Activated T-helper 2 cell treated with anti-CD3 and anti-CD28 coated beads, Interferon-gamma antibody, Interleukin-2, Interleukin-4, amounts not matched to agents 10 μg/mL and 5 μg/mL and 100 μg/mL, durations not matched to agents 14 hours and 24 hours and 36 hours (primary cell): ENCODE data around the gene FARP1. TPM values are rescaled to one million over a fixed set of nuclear protein-coding genes. Genes with fewer than 3 reads are reported as not detected.

Source experiments
- DNase-seq: peaks from one replicate; pipeline ENCODE4 v3.0.0; 2021; ENCODE audit warnings: low spot score
- H3K27ac Mint-ChIP-seq: one replicate; pipeline ENCODE4 v1.8.0; 2021; ENCODE audit warnings: mixed read lengths
- H3K27me3 Mint-ChIP-seq: one replicate; pipeline ENCODE4 v1.8.0; 2021; ENCODE audit warnings: low read depth, mixed read lengths
- H3K36me3 Mint-ChIP-seq: one replicate; pipeline ENCODE4 v1.8.0; 2021; ENCODE audit warnings: low read depth, mixed read lengths
- H3K4me1 Mint-ChIP-seq: one replicate; pipeline ENCODE4 v1.8.0; 2021; ENCODE audit warnings: low read depth, mixed read lengths
- H3K4me3 Mint-ChIP-seq: one replicate; pipeline ENCODE4 v1.8.0; 2021; ENCODE audit warnings: low read depth, mild to moderate bottlenecking, moderate library complexity, mixed read lengths
- H3K9me3 Mint-ChIP-seq: one replicate; pipeline ENCODE4 v1.8.0; 2021; ENCODE audit warnings: mixed read lengths
- intact Hi-C: fragments of 100-400 bp; cut with micrococcal nuclease; formaldehyde crosslinking; loops from one replicate; pipeline ENCODE4 v1.15.1; 2023
- total RNA-seq: library from RNA; stranded (reverse); gene quantifications from 2 replicates; pipeline ENCODE4 v1.2.3, GENCODE V29; 2022

The FARP1 gene
- total RNA-seq, 1 donor from 2014 or later, result 0.89 TPM

DNA sequence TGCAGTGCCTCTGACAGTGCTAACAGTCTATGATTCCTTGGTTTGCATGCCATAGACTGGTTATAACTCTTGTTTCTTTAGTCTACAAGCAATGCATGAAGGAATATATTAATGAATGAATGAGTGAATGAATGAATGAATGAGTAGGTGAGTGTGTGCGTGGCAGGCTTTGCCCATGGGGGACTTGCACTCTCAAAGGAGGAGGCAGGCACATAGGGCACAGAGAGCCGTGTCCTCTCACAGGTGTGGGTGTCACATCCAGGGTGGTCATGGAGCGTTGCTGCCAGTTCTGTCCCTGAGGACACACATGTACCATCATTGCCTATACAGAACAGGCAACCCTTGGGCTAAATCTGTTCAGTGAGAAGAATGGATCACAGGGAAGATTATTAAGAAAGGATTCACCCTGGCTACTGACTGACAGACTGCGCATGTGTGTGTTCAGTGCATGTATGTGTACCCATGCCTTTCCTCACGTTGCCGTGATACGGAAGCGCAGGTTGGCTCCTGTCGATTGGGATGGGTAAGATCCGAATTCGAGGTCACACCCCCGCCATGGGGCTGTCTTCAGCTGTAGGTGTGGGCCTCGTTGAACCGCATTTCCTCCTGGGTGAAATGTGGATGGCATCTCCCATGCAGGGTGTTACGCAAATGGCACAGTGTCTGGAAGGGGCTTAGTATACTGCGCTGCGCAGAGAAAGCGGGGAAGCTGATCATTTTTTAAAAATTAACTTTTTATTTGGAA is 272.6 kb downstream of the FARP1 start:
- H3K4me3 Mint-ChIP-seq, result no peak overlapping the region
- H3K9me3 Mint-ChIP-seq, result no peaks in the 10 kb centered on the region
- intact Hi-C loops, result no loop called here
- peaks cover 6% of the 10 kb centered on the region for H3K4me1 Mint-ChIP-seq
- H3K36me3 Mint-ChIP-seq, result no peaks in the 10 kb centered on the region
- no peak overlapping the region for H3K27ac Mint-ChIP-seq
- no peak for DNase-seq
- H3K27me3 Mint-ChIP-seq, result peaks cover 12% of the 10 kb centered on the region

DNA sequence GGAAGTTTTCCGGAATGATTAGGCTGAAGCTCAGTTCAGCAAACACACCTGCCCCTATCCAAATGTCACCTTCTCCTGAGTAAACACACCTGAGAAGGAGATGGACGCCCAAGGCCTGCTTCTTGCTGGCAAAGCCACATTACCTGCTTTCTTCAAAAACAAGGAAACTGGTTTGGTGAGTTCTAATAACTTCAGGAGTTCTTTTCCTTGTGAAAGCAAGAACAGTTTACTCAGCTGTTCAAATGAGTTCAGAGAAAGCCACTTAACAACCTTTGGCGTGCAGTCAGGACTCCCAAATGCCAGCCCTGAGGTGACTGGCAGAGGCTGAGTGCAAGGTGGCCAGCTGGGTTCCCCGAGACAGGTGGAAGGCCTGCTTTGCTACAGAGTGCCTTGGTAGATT is 273.5 kb downstream of the FARP1 start:
- H3K27ac Mint-ChIP-seq, result no peak overlapping the region
- intact Hi-C loops, result no loop called here
- H3K4me1 Mint-ChIP-seq, result peaks cover 6% of the 10 kb centered on the region
- H3K4me3 Mint-ChIP-seq, result no peak overlapping the region
- H3K36me3 Mint-ChIP-seq, result no peaks in the 10 kb centered on the region
- H3K27me3 Mint-ChIP-seq, result peaks cover 10% of the 10 kb centered on the region
- no peak for DNase-seq
- H3K9me3 Mint-ChIP-seq, result no peaks in the 10 kb centered on the region

DNA sequence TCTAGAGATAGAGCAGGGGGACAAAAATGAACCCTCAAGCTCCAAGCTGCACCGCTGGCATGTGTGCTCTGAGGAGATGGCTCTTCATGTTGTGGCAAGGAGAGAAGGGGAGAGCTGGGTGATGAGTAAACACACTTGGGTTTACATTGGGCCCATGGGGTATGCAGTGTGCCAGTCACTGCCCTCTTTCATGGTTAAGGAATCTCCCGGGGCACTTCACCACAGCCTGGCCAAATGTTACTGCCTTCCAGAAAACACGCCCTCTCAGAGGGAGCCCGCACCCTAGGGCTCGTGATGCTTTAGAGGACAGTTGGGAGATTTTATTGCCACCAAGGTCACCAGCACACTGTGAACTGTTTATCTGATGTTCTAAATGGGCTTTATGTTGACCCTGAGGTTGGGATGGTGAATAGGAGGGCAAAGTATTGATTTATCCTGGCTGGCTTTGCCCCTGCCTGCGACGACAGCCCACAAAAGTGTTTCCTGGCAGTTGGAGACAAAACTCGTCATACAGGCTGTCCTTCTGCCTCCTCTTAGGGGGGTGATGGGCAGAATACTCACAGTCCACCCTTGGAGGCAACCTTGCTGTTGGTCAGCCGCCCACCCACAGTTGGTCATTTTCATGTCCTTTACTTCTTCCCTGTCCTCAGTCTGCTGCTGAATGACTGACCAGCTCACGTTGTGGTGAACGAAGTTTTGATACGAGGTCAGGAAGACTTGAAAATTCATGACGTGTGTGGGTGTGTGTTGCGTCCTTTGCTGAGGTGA is 277.1 kb downstream of the FARP1 start:
- H3K27me3 Mint-ChIP-seq, result peaks cover 10% of the 10 kb centered on the region
- no peaks in the 10 kb centered on the region for H3K36me3 Mint-ChIP-seq
- no peaks in the 10 kb centered on the region for H3K9me3 Mint-ChIP-seq
- no peak for DNase-seq
- no peaks in the 10 kb centered on the region for H3K4me1 Mint-ChIP-seq
- no peak overlapping the region for H3K4me3 Mint-ChIP-seq
- intact Hi-C loops, result no loop called here
- H3K27ac Mint-ChIP-seq, result no peak overlapping the region

DNA sequence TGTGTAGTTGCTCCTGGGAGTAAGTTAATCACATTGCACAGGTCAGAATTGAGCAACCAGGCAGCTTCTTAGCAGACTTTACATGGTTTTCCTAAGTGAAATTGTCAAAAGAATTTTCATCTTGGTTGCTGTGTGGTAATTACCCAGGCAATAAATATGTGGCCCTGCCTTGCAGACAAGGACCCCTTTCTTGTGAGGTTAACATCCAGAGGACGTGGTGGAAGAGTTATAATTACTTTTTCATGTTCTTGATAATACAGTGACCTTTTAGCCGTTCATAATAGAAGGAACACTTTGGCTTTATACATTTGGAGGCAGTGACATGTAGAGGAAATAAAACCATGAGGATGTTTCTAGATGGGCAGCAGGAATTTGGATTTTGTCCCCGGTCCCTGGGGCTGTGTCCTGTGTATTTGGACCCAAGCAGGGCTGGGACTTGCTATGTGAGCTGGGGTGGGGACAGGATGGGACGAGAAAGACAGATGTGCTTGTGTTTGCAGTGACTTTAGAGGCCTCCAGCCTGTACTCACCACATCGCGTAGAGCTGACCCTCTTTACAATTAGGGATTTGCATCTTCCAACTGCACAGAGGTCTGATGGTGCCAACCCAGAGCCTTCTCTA is 277.8 kb downstream of the FARP1 start:
- H3K36me3 Mint-ChIP-seq, result no peaks in the 10 kb centered on the region
- no peaks in the 10 kb centered on the region for H3K9me3 Mint-ChIP-seq
- no peak overlapping the region for H3K4me3 Mint-ChIP-seq
- peaks cover 10% of the 10 kb centered on the region for H3K27me3 Mint-ChIP-seq
- H3K4me1 Mint-ChIP-seq, result no peaks in the 10 kb centered on the region
- DNase-seq, result no peak
- intact Hi-C loops, result no loop called here
- no peak overlapping the region for H3K27ac Mint-ChIP-seq

DNA sequence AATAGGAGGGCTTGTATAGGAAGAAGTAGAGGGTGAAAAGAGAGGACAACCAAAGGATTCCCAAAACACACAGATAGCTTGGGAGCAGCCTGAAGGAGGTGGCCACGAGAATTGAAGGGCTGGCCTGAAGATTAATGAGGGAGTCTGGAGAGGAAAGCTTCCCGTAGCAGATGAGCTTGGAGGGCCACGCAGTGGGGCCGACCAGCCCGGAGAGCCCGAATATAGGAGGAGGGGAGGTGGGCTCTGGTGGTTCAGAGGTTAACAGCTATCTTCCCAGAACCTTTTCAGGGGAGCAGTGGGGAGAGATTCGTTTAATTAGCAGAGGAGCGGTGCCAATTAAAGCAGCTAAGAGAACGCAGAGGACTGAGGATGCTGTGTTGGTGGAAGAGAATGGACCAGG is 279.2 kb downstream of the FARP1 start:
- H3K36me3 Mint-ChIP-seq, result no peaks in the 10 kb centered on the region
- no peaks in the 10 kb centered on the region for H3K9me3 Mint-ChIP-seq
- no peaks in the 10 kb centered on the region for H3K4me1 Mint-ChIP-seq
- H3K27ac Mint-ChIP-seq, result no peak overlapping the region
- H3K27me3 Mint-ChIP-seq, result peaks cover 15% of the 10 kb centered on the region
- no peak for DNase-seq
- H3K4me3 Mint-ChIP-seq, result no peak overlapping the region
- intact Hi-C loops, result no loop called here

DNA sequence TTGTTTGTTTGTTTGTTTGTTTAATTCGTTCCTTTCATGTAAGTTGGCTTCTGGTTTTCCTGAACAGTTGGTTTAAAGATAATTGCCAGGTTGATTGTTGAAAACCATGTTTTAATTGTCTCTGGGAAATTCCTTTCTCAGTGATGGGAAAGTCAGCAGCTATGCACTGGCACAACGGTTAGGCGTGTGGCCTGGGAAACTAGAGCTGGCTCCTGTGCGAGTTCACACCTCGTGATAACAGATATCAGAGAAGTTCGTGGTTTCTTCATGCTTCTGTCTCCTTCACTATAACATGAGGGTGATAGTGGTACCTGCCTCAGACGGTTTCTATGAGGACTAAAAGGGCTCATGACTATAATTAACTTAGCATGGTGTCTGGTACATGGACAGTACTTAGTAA is 280.5 kb downstream of the FARP1 start:
- no peaks in the 10 kb centered on the region for H3K4me1 Mint-ChIP-seq
- intact Hi-C loops, result no loop called here
- H3K27ac Mint-ChIP-seq, result no peak overlapping the region
- peaks cover 15% of the 10 kb centered on the region for H3K27me3 Mint-ChIP-seq
- H3K9me3 Mint-ChIP-seq, result no peaks in the 10 kb centered on the region
- H3K36me3 Mint-ChIP-seq, result no peaks in the 10 kb centered on the region
- no peak for DNase-seq
- no peak overlapping the region for H3K4me3 Mint-ChIP-seq

DNA sequence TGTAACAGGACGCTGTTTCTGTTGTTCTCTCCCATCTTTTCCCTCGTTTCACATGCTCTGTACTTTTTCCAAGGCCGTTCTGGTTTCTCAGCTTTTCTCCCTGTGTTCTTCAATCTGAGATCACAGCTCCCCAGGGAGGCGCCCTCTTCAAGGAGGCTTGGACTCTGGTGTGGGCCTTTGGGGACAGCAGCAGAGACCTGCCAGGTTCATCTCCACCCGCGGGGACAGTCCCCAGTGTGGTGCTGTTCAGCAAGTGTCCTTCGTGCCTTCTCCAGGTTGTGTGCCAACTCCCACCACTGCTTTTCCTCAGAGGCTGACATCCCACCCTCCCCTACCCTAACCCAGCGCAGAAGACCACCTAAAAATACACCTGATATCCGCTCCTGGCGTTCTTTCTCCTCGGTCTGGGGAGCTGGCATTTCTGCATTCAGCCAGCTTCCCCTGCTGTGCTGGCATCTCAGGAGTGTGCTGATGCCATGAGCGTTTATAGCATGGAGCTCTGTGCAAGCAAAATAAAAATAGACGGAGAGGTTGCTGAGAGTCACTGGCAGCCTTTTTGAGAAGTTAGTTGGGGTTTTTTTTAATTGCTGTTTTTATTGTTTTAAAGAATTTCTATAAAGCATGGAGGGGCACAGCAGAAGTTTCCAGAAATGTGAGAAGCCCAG is 284.6 kb downstream of the FARP1 start:
- Mint-ChIP-seq H3K27me3 (peaks cover 10% of the 10 kb centered on the region), H3K36me3 (no peaks in the 10 kb centered on the region), H3K27ac (no peak overlapping the region), H3K9me3 (no peaks in the 10 kb centered on the region), H3K4me1 (no peaks in the 10 kb centered on the region), H3K4me3 (no peak overlapping the region)
- DNase-seq, result no peak
- intact Hi-C loops, result no loop called here

DNA sequence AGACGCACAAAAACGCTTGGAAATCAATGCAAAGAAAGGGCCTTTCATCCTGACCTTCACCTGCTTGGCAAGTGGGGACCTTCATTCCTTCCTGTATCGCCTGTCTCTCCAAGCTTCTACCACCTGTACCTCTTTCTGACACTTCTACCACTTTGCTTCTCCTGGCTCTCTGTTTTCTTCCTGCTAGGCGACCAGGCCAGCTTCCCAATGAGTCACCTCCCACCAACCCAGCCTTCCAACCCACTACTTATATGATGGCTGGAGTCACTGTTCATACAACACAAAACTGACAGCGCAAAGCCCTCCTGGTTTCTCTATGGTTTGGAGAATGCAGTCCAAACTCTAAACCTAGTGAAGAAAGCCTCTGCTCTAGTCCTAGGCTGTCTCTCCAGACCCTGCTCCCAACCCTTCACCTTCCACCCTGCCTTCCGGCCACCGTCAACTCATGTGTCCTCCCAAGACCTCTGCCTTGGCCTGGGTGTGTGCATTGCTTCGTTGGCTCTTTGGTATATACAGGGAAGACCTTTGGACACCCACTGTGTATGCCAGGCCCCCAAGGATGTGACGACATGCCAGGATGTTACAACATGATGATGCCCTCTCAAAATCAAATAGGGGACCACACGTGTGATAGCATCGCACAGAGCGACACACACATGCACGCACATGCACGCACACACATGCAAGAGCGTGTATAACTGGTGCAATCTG is 285.5 kb downstream of the FARP1 start:
- Mint-ChIP-seq H3K27me3 (peaks cover 10% of the 10 kb centered on the region), H3K9me3 (no peaks in the 10 kb centered on the region), H3K27ac (no peak overlapping the region), H3K36me3 (no peaks in the 10 kb centered on the region), H3K4me3 (no peak overlapping the region), H3K4me1 (no peaks in the 10 kb centered on the region)
- intact Hi-C loops, result no loop called here
- no peak for DNase-seq

DNA sequence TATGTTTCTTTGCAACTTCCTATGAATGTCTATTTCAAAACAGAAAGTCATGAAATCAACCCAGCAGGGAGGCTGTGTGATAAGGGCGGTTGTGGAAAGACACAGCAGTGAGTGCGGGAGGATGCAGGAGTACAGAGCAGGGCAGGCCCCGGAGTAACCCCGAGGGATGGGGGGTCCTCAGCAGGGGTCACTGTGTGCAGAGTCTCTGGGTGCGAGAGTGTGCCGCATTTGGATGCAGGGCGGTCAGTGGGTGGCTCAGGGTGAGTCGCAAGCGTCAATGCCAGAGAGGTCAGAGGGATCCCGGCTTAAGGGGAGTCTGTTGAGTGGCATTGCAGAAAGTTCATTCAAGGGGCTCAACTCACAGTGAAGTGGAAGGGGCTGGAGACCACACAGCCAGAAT is 286.2 kb downstream of the FARP1 start:
- Mint-ChIP-seq H3K4me3 (no peak overlapping the region), H3K4me1 (no peaks in the 10 kb centered on the region), H3K36me3 (no peaks in the 10 kb centered on the region), H3K27me3 (peaks cover 7% of the 10 kb centered on the region), H3K9me3 (no peaks in the 10 kb centered on the region), H3K27ac (no peak overlapping the region)
- DNase-seq, result no peak
- intact Hi-C loops, result no loop called here

DNA sequence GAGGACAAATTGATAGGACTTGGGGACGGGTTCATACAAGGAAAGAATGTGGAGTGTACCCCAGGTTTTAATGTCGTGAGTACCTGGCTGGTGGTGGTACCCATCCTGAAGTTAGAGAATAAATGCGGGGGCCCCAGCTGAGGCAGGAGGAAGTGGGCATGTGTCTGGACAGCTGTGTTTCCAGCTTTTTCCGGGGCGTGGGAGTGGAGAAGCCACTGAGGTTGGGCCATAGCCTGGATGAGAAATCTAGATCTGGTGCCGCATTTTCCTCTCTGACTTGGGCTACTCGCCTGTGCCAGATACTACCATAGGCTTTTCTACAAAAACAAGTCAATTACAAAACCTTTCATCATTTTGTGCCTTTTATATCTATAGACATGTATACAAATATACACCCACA is 286.6 kb downstream of the FARP1 start:
- Mint-ChIP-seq H3K4me1 (no peaks in the 10 kb centered on the region), H3K4me3 (no peak overlapping the region), H3K36me3 (no peaks in the 10 kb centered on the region), H3K27me3 (peaks cover 5% of the 10 kb centered on the region), H3K9me3 (no peaks in the 10 kb centered on the region), H3K27ac (no peak overlapping the region)
- intact Hi-C loops, result no loop called here
- no peak for DNase-seq

DNA sequence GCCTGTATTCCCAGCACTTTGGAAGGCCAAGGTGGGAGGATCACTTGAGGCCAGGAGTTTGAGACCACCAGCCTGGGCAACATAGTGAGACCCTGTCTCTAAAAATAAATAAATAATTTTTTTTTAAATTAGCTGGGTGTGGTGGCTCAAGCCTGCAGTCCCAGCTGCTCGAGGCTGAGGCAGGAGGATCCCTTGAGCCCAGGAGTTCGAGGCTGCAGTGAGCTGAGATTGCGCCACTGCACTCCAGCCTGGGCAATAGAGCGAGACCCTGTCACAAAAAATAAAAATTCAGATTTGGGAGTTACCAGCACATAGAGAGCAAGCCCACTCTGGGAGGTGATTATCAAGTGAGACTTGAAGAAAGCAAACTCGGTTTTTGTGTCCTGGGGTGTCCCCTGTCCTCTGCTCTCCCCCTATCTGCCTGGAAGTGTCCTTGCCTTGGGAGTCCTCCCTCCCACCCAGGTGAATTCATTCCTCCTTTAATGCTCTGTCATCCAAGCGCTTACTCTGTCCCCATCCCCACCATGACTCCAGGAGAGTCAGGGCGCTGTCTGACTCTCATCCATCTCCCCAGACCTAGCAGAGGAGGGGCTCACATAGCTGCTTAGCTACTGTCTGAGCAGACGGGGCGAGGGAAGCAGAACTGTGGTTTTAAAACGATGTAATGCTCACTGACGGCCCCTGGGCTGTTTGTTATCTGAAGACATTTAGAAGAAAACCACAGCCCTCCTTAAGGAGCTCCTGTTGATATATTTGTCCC is 287.3 kb downstream of the FARP1 start:
- intact Hi-C loops, result no loop called here

DNA sequence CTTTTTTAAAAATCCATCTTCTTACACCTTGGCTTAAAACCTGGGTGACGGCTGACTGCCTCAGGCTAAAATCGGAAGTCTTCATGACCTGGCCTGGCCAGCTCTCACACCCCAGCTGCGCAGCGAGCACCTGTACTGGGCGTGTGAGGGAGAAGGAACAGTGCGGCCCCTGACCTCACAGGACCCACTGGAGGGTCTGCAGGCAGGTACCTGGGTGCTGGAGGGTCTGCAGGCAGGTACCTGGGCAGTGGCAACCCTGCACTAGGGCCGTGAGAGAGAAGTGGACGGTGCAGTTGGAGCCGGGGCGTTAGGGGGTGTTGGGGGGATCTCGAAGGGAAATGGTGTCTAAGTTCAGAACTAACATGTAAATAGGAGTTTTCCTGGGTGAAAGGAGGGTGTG is 289.7 kb downstream of the FARP1 start:
- Mint-ChIP-seq H3K36me3 (no peaks in the 10 kb centered on the region), H3K27ac (no peak overlapping the region), H3K9me3 (no peaks in the 10 kb centered on the region), H3K27me3 (no peaks in the 10 kb centered on the region), H3K4me3 (no peak overlapping the region), H3K4me1 (no peaks in the 10 kb centered on the region)
- intact Hi-C loops, result no loop called here
- DNase-seq, result no peak

More for the DNA sequence above, 287.3 kb downstream of the FARP1 start:
- Mint-ChIP-seq H3K27ac (no peak overlapping the region), H3K36me3 (no peaks in the 10 kb centered on the region), H3K4me1 (no peaks in the 10 kb centered on the region), H3K9me3 (no peaks in the 10 kb centered on the region), H3K4me3 (no peak overlapping the region), H3K27me3 (peaks cover 5% of the 10 kb centered on the region)
- DNase-seq, result no peak
